ENCODE results near the gene EXOC3L1.

Gene EXOC3L1

DNA sequence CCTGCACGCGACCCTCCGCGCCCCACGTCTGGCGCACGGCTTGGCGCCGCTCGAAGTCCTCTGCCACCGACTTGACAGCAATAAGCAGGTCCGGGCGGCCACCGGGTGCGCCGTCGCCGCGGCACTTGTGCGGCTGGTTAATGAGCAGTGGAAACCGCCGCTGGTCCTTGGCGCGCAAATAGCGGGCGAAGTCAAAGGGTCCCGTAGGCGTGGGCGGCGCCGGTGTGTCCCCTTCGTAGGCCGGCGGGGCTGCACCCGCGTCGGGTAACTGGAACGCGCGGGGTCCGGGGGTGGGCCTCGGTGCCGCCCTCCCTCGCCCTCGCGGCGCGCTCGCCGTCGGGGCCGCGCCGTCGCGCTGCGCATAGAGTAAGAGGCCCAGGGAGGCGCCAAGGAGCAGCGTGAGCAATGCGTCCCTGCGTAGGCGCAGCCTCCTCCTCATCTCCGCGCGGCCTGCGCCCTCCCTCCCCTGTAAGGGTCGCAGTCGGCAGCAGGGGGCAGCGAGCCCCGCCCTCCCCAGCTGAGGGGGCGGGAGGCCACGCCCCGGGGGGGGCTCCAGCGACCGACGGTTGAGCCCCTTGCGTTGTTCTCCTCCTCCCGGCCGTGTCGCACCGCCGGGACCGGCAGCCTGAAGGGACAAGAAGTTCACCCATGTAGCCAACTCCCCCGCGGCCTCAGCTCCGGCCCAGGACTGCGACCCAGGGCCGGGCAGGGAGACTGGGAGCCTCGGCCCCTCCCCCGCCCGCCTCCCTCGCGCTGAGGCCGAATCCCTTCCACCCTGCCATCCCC, 39.7 kb downstream of the EXOC3L1 start:
- in situ Hi-C loops (cut with MboI; ENCODE audit: low sequenced_read_pairs) = no loop called here

GRCh38 chr16:67149276-67150046, 40.5 kb downstream of the EXOC3L1 start:
- in situ Hi-C loops (cut with MboI; ENCODE audit: low sequenced_read_pairs) = no loop called here

DNA sequence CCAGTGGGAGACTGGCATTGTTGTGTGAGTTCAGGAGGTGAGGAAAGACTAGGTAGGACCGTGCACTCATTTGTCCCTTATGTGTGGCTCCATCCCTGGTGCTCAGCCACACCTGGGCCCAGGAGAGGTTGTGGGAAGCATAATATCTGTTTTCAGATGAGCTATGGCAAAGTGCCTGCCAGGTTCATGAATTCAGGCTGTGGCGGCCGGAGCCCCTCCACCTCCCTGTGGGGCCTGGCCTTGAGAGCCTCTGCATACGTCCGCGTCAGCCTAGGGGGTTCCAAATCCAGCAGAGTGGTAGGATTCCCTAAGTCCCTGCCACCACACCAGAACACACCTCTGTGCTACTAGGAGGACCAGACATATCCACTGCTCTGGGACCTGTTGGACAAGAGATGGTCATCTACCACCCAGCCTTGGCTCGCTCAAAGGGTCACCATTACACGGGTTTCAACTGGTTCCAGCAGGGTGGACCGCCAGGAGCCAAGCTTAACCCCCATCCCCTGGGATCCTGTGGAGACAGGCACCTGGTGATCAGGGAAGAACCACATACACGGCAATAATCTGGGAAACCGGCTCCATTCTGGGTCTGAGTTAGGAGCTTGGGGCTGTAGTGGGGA, 41.2 kb downstream of the EXOC3L1 start:
- in situ Hi-C loops (cut with MboI; ENCODE audit: low sequenced_read_pairs) = no loop called here

- in situ Hi-C loops (cut with MboI; ENCODE audit: low sequenced_read_pairs) = no loop called here
Observed at GRCh38 chr16:67148221-67148620, 41.7 kb downstream of the EXOC3L1 start.

DNA sequence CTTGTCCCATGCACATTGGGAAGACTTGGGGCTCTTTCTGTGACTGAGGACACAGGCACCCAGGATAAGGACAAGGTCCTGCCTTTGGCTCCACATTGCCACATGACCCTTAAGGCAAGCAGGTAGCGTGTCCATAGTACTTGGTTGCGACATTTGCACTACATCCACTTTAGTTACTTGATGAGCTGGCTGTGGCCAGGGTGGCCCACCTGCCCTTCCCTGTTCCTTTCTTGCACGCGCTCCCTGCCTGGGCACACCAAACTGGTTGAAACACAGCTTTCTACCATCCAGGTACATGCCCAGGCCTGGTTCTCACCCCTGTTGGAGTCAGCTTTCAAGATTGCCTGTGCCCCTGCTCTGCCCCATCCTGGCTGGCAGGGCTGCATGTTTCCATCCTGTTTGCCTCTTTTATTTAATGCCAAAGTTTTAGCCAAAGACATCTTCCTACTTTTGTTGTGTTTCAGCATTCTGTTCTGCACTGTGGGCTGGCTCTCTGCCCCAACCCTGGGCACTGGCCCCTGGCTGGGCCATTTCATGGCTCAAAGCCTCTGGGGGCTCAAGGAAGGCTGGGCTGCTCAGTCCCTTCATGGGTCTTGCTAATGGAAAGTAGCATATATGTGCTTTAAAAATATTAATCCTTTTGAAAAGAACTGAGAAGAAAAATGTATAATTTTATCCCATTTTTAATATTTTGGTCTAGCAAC, 42.3 kb downstream of the EXOC3L1 start:
- in situ Hi-C loops (cut with MboI; ENCODE audit: low sequenced_read_pairs) = no loop called here

DNA sequence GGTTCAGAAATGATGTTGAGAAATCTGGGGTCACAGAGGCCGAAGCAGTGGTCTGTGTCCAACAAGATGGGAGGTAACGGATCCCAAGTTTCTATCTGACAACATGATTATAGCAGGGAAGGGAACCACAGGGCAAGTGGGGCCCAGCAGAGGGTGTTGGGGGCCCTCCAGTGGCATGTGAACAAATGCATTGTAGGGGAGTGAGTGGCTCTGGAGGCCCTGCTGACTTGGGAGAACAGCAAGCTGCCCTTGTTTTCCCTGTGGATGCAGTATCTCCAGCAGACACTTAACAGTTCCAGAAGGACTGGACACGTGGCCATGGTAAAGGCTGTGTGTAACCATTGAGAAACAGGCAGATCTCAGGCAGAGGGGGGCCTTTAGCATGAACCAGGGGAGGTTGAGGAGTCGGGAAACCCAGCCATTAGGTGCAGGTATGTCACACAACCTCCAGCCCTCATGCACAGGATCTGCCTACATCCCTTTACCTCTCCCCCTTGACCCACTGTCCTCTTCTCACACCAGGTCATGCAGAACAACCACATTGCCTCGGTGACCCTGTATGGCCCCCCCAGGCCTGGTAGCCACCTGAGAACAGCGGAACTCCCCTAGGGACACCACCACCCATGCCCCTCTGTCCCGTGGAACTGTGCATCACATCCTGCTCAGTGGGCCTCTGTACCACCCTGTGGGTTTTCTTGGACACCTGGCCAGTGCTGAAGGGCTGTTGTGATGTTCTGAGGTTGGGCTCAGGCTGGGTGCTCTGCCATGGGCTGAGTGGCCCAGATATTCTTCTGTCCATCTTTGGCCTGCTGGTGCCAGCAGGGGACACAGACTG, 43.2 kb downstream of the EXOC3L1 start:
- in situ Hi-C loops (cut with MboI; ENCODE audit: low sequenced_read_pairs) = no loop called here

DNA sequence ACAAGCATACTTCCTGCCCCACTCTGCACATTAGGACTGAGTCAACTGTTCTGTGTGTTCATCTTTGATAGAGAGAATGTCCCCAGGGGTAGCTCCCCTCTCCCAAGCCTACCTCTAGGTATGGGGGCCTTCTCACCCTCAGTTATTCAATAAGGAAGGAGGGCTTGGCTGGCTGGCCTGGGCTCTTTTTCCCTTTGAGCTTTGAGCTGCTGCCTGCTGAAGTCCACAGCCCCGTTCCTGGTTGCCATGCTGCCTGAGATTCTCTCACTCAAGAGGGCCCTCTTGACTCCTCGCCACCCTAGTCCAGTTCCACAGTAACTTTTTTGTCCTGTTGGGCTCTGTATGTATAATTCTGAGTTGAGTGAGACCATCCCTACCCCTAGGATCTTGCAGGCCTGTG, 44.2 kb downstream of the EXOC3L1 start:
- in situ Hi-C loops (cut with MboI; ENCODE audit: low sequenced_read_pairs) = no loop called here

DNA sequence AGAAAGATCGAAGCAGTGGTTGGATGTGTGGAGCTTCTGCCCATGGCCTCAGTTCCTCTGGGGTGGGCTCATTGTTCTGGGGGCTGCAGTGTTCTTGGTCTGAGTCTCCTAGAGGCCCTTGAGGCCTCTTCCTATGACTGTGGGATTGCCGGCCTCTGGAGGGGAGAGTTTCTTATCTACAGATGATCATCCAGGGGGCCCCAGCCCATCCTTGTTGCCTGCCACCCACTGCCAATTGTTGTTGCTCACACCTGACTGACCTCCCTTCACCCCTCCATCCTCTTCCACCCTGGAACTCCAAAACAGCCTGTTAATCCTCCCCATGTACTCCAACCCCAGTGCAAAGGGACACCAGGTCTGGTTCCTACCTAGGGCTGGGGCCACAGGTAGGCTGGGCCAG, 45.0 kb downstream of the EXOC3L1 start:
- in situ Hi-C loops (cut with MboI; ENCODE audit: low sequenced_read_pairs) = no loop called here

- in situ Hi-C loops (cut with MboI; ENCODE audit: low sequenced_read_pairs) = no loop called here
Observed at GRCh38 chr16:67142342-67142741, 47.6 kb downstream of the EXOC3L1 start.

DNA sequence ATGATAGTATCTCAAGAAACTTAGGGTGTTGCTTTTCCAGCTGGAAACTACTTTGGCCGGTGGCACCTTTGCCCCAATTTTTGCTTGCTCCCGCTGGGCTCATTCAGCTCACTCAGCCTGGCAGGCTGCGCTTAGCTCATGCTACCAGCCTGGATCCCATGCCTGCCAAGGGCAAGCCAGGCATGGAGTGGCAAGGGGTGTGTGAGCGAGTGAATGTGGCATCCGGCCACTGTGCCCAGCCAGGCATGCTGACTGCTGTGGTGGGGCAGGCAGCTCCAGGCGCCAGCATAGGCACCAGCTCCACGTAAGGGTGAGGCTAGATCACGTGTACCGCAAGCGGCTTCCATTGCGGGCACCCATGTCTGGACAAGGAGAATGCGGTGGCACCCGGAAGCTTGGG, 48.5 kb downstream of the EXOC3L1 start:
- in situ Hi-C loops (cut with MboI; ENCODE audit: low sequenced_read_pairs) = no loop called here

- in situ Hi-C loops (cut with MboI; ENCODE audit: low sequenced_read_pairs) = no loop called here
Observed at GRCh38 chr16:67137605-67138004, 52.3 kb downstream of the EXOC3L1 start.

All from hTERT RPE-1 (cell line).